HL-60 (cell line): ENCODE data around the gene EEF2.

Source experiments
- POLR2AphosphoS5 ChIP-seq: IDR thresholded peaks from 2 replicates; pipeline ENCODE4 v1.6.1; 2012; ENCODE audit warnings: low read depth
- SPI1 ChIP-seq: IDR thresholded peaks from 2 replicates; pipeline ENCODE4 v1.6.1; 2012; ENCODE audit warnings: low read depth, mild to moderate bottlenecking, borderline replicate concordance
- TF ChIP-seq, protein P1 (sequence below): IDR thresholded peaks from one replicate; pipeline ENCODE4 v1.5.1; 2011; ENCODE audit warnings: low read length, control low read depth, inconsistent platforms; ENCODE audit not compliant: insufficient read depth
- TF ChIP-seq, protein P2 (sequence below): IDR thresholded peaks from 2 replicates; pipeline ENCODE4 v1.6.1; 2012; ENCODE audit warnings: low read depth; ENCODE audit not compliant: insufficient replicate concordance

DNA sequence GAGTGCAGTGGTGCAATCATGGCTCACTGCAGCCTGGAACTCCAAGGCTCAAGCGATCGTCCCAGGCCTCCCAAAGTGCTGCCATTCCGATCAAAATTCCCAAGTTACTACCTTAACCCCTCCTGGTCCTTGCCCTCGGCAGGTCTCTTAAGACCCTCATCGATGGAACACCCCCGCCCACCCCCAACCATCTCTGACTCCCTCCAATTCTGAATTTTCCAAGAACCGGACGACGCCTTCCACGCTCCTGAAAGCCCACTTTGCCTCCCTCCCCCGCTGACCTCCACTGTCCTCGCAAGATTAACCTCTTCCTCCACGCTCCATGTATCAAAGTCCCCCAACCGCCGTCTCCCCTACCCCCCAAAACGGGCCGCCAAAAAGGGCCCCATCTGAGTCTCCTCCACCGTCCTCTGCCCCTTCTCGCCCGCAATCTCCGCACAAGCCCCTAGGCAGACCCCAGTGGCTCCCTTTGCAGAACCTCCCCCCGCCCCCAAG is 14.9 kb downstream of the EEF2 start:
- TF ChIP-seq, protein P1, sequence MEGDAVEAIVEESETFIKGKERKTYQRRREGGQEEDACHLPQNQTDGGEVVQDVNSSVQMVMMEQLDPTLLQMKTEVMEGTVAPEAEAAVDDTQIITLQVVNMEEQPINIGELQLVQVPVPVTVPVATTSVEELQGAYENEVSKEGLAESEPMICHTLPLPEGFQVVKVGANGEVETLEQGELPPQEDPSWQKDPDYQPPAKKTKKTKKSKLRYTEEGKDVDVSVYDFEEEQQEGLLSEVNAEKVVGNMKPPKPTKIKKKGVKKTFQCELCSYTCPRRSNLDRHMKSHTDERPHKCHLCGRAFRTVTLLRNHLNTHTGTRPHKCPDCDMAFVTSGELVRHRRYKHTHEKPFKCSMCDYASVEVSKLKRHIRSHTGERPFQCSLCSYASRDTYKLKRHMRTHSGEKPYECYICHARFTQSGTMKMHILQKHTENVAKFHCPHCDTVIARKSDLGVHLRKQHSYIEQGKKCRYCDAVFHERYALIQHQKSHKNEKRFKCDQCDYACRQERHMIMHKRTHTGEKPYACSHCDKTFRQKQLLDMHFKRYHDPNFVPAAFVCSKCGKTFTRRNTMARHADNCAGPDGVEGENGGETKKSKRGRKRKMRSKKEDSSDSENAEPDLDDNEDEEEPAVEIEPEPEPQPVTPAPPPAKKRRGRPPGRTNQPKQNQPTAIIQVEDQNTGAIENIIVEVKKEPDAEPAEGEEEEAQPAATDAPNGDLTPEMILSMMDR = no peak
- TF ChIP-seq, protein P2, sequence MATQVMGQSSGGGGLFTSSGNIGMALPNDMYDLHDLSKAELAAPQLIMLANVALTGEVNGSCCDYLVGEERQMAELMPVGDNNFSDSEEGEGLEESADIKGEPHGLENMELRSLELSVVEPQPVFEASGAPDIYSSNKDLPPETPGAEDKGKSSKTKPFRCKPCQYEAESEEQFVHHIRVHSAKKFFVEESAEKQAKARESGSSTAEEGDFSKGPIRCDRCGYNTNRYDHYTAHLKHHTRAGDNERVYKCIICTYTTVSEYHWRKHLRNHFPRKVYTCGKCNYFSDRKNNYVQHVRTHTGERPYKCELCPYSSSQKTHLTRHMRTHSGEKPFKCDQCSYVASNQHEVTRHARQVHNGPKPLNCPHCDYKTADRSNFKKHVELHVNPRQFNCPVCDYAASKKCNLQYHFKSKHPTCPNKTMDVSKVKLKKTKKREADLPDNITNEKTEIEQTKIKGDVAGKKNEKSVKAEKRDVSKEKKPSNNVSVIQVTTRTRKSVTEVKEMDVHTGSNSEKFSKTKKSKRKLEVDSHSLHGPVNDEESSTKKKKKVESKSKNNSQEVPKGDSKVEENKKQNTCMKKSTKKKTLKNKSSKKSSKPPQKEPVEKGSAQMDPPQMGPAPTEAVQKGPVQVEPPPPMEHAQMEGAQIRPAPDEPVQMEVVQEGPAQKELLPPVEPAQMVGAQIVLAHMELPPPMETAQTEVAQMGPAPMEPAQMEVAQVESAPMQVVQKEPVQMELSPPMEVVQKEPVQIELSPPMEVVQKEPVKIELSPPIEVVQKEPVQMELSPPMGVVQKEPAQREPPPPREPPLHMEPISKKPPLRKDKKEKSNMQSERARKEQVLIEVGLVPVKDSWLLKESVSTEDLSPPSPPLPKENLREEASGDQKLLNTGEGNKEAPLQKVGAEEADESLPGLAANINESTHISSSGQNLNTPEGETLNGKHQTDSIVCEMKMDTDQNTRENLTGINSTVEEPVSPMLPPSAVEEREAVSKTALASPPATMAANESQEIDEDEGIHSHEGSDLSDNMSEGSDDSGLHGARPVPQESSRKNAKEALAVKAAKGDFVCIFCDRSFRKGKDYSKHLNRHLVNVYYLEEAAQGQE = no peak
- TF ChIP-seq POLR2AphosphoS5 = no peak
- TF ChIP-seq SPI1 = no peak
